ENCODE results near the gene CDK14.
"Not testable (repeated sequence)": the region's sequence is repeated elsewhere in the genome, so short reads cannot be mapped to it uniquely, and the experiment has no call there.

The CDK14 gene

GRCh38 chr7:91168871-91169829, 573.0 kb downstream of the CDK14 start:
- TF ChIP-seq CTCF (IDR thresholded peaks at IDR 0.05; ENCODE audit: insufficient read depth, low read length, poor library complexity, severe bottlenecking): no peak
- no peak for DNase-seq (ENCODE audit: extremely low read depth, insufficient read length)
- H3K4me3 ChIP-seq (replicated peaks; ENCODE audit: low read depth, low read length): no peak overlapping the region
- no peaks in the 10 kb centered on the region for H3K27me3 ChIP-seq (replicated peaks; ENCODE audit: control insufficient read depth, insufficient read depth, low read length)
- H3K36me3 ChIP-seq (ENCODE audit: control insufficient read depth, insufficient read depth, low read length): no peaks in the 10 kb centered on the region

DNA sequence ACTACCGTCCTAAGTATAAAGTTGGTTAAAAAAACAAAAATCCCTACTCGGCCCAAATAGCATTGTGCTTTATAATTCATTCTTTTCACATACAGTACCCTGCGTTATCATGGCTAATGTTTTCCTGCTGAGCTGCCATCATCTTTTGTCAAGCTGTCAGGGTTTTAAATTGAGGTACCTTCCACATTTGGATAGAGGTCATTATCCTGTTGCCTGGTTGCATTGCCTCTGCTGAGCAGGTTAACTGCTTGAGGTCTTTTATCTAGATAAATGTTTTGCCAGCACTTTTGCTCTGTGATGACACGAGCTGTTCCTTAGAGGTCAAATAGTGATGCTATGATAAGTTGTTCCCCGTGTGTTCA, 573.7 kb downstream of the CDK14 start:
- TF ChIP-seq CTCF (IDR thresholded peaks at IDR 0.05; ENCODE audit: insufficient read depth, low read length, poor library complexity, severe bottlenecking): no peak

GRCh38 chr7:91173265-91173664, 577.1 kb downstream of the CDK14 start:
- not testable (repeated sequence) for DNase-seq (ENCODE audit: extremely low read depth, insufficient read length); H3K27me3 ChIP-seq (replicated peaks; ENCODE audit: control insufficient read depth, insufficient read depth, low read length); H3K4me3 ChIP-seq (replicated peaks; ENCODE audit: low read depth, low read length); H3K36me3 ChIP-seq (ENCODE audit: control insufficient read depth, insufficient read depth, low read length)

More for the DNA sequence above, 573.7 kb downstream of the CDK14 start:
- Histone ChIP-seq H3K36me3 (ENCODE audit: control insufficient read depth, insufficient read depth, low read length) (no peaks in the 10 kb centered on the region), H3K27me3 (replicated peaks; ENCODE audit: control insufficient read depth, insufficient read depth, low read length) (no peaks in the 10 kb centered on the region), H3K4me3 (replicated peaks; ENCODE audit: low read depth, low read length) (no peak overlapping the region)
- no peak for DNase-seq (ENCODE audit: extremely low read depth, insufficient read length)

GRCh38 chr7:91180746-91181145, 584.6 kb downstream of the CDK14 start:
- DNase-seq (ENCODE audit: extremely low read depth, insufficient read length): no peak
- Histone ChIP-seq H3K4me3 (replicated peaks; ENCODE audit: low read depth, low read length) (no peak overlapping the region), H3K36me3 (ENCODE audit: control insufficient read depth, insufficient read depth, low read length) (no peaks in the 10 kb centered on the region), H3K27me3 (replicated peaks; ENCODE audit: control insufficient read depth, insufficient read depth, low read length) (no peaks in the 10 kb centered on the region)
- TF ChIP-seq CTCF (IDR thresholded peaks at IDR 0.05; ENCODE audit: insufficient read depth, low read length, poor library complexity, severe bottlenecking): no peak

DNA sequence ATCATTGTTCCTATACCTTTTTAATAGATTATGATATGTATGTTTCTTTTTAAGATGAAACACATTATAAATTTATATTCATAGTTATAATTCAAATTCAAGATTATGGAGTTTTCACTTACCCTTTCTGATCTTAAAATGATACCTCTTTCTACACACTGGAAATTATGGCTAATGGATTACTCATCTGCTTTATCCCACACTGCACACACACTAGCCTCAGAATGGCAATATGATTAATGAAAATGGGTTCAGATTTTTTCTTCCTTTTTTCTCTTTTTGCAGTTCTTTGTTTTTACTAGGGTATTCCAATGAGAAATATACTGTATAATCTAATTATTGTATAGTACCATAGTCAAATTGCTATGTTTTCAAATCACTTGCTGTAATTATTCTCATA, 585.8 kb downstream of the CDK14 start:
- DNase-seq (ENCODE audit: extremely low read depth, insufficient read length): no peak
- no peaks in the 10 kb centered on the region for H3K27me3 ChIP-seq (replicated peaks; ENCODE audit: control insufficient read depth, insufficient read depth, low read length)
- no peak overlapping the region for H3K4me3 ChIP-seq (replicated peaks; ENCODE audit: low read depth, low read length)
- no peaks in the 10 kb centered on the region for H3K36me3 ChIP-seq (ENCODE audit: control insufficient read depth, insufficient read depth, low read length)
- no peak for TF ChIP-seq CTCF (IDR thresholded peaks at IDR 0.05; ENCODE audit: insufficient read depth, low read length, poor library complexity, severe bottlenecking)

DNA sequence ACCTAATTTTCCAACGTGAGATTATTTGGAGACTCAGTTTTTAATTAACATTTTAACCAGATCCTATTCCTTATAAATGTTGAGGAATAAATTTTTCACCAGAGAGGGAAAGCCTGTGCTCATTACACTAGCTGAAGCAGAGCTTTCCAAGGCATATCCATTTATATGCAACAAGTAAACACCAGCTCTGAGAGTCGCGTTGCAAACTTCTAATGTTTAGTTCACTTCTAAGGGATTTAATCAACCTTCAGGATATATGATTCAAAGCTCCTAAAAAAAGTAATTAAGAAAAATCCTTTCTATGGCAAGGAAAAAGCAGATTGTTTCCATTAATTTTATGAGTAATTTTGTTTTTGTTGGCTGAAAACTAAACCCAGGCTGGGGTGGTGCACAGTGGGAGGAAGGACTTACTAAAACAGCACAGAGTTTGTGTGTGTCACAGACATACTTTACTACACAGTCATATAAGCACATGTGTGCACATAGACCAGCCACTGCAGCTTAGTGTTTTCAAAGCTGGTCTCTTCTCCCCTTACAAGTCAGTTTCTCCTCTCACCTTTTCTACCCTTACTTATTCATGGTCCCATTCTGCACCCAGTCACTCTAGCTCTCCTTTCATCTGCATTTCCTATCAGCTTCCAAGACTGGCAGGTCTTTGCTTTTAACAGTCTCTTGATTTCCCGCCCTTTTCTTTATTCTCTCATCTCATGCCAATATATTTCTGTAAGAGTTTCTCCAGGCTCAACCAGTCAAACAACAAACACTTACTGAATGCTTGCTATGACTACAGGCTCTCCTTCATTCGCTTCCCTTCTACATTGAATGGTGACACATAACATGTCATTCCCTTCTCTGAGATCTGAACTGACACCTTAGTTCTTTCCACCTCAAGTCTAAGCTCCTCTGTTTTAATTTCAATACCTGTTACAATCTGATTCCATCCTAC, 587.0 kb downstream of the CDK14 start:
- no peak for DNase-seq (ENCODE audit: extremely low read depth, insufficient read length)
- Histone ChIP-seq H3K36me3 (ENCODE audit: control insufficient read depth, insufficient read depth, low read length) (no peaks in the 10 kb centered on the region), H3K27me3 (replicated peaks; ENCODE audit: control insufficient read depth, insufficient read depth, low read length) (no peaks in the 10 kb centered on the region), H3K4me3 (replicated peaks; ENCODE audit: low read depth, low read length) (no peak overlapping the region)
- no peak for TF ChIP-seq CTCF (IDR thresholded peaks at IDR 0.05; ENCODE audit: insufficient read depth, low read length, poor library complexity, severe bottlenecking)
